Breast epithelium (tissue), 4 donors: ENCODE measurements around the gene TMEM209. TPM values are rescaled to one million over a fixed set of nuclear protein-coding genes. Genes with fewer than 3 reads are reported as not detected.

ENCODE experiments used
- DNase-seq, 2 donors: peaks; one replicate each; pipeline ENCODE4 v3.0.0-alpha.2; 2019; ENCODE audit warnings: low spot score in 2 of 2
- H3K27ac ChIP-seq, 2 donors: fragments of 200-600 bp; sonication (generic) in 1 of 2; one replicate each; pipeline ENCODE4 v1.5.1; 2016 to 2019; ENCODE audit warnings: mild to moderate bottlenecking in 1 of 2
- H3K27me3 ChIP-seq, 2 donors: fragments of 200-600 bp; sonication (generic) in 1 of 2; one replicate each; pipeline versions ENCODE4 v1.5.1 to v1.6.0; 2017 to 2019; ENCODE audit warnings: control low read depth in 1 of 2, mild to moderate bottlenecking in 1 of 2
- H3K36me3 ChIP-seq: fragments of 200-600 bp; one replicate; pipeline ENCODE4 v1.5.1; 2019
- H3K4me1 ChIP-seq, 2 donors: fragments of 200-600 bp; sonication (generic); one replicate each; pipeline ENCODE4 v1.5.1; 2016 to 2019; ENCODE audit warnings: control low read depth in 1 of 2
- H3K4me3 ChIP-seq, 3 donors: fragments of 200-600 bp; sonication (generic); 1 replicate in 2 of 3; 2 replicates in 1 of 3; pipeline ENCODE4 v1.5.1; 2016 to 2019; ENCODE audit warnings: mild to moderate bottlenecking in 3 of 3, moderate library complexity in 2 of 3
- H3K9me3 ChIP-seq, 2 donors: fragments of 200-600 bp; sonication (generic) in 1 of 2; one replicate each; pipeline ENCODE4 v1.5.1; 2016 to 2019; ENCODE audit warnings: control low read depth in 1 of 2
- CTCF ChIP-seq, 3 donors: fragments of 450-650 bp; IDR thresholded peaks; one replicate each; pipeline ENCODE4 v1.5.1; 2016 to 2017; ENCODE audit warnings: antibody characterized with exemption in 3 of 3, mild to moderate bottlenecking in 3 of 3, moderate library complexity in 3 of 3
- POLR2A ChIP-seq: fragments of 450-650 bp; IDR thresholded peaks from one replicate; pipeline ENCODE4 v1.6.1; 2016; ENCODE audit warnings: antibody characterized with exemption, mild to moderate bottlenecking, moderate library complexity
- POLR2AphosphoS5 ChIP-seq, 3 donors: sonication (generic); formaldehyde crosslinking; IDR thresholded peaks; one replicate each; pipeline ENCODE4 v1.6.1; 2017; ENCODE audit warnings: antibody characterized with exemption in 3 of 3
- intact Hi-C: fragments of 100-400 bp; cut with DNase I; formaldehyde crosslinking; loops from one replicate; pipeline ENCODE4 v1.15.1; 2023; ENCODE audit warnings: low total_unique reads
- total RNA-seq, 3 donors: library from RNA; depleted of rRNA; stranded (reverse); fragments of >200 nt; gene quantifications; one replicate each; pipeline ENCODE4 v1.1.0, GENCODE V29; 2016

TMEM209 gene
- total RNA-seq, 3 donors from 2014 or later = 9.0 to 15.7 (median 13.8) TPM

- TF ChIP-seq POLR2A = no peak
- intact Hi-C loops = no loop called here
- Histone ChIP-seq H3K4me1 (no peaks in the 10 kb centered on the region), H3K4me3 (no peak overlapping the region), H3K27me3 (no peaks in the 10 kb centered on the region), H3K36me3 (no peaks in the 10 kb centered on the region), H3K9me3 (no peaks in the 10 kb centered on the region), H3K27ac (no peak overlapping the region)
- DNase-seq = no peak
These were observed 59.6 kb downstream of the TMEM209 start for GRCh38 chr7:130145424-130146100.

GRCh38 chr7:130144312-130145171 is 60.7 kb downstream of the TMEM209 start:
- H3K4me3 ChIP-seq = no peak overlapping the region
- H3K27ac ChIP-seq = peak overlapping the region; percentile 50 to 79
- no peaks in the 10 kb centered on the region for H3K27me3 ChIP-seq
- H3K4me1 ChIP-seq = no peaks in the 10 kb centered on the region
- H3K36me3 ChIP-seq = no peaks in the 10 kb centered on the region
- intact Hi-C loops = no loop called here
- TF ChIP-seq POLR2A (no peak), POLR2AphosphoS5 (IDR thresholded peaks at IDR 0.05) (no peak), CTCF (IDR thresholded peaks at IDR 0.05) (no peak)
- no peaks in the 10 kb centered on the region for H3K9me3 ChIP-seq
- DNase-seq = peak in 1 of 2 donors; percentile 63

GRCh38 chr7:130143986-130144311 is 61.3 kb downstream of the TMEM209 start:
- Histone ChIP-seq H3K36me3 (no peaks in the 10 kb centered on the region), H3K9me3 (no peaks in the 10 kb centered on the region), H3K4me3 (no peak overlapping the region), H3K27me3 (no peaks in the 10 kb centered on the region), H3K4me1 (no peaks in the 10 kb centered on the region), H3K27ac (peak overlapping the region; percentile 50 to 79)
- DNase-seq = no peak
- TF ChIP-seq POLR2A = no peak
- intact Hi-C loops = no loop called here

GRCh38 chr7:130143334-130143732 is 61.9 kb downstream of the TMEM209 start:
- intact Hi-C loops = no loop called here
- TF ChIP-seq CTCF (IDR thresholded peaks at IDR 0.05) = no peak
- TF ChIP-seq POLR2A = no peak
- no peak for TF ChIP-seq POLR2AphosphoS5 (IDR thresholded peaks at IDR 0.05)
- H3K36me3 ChIP-seq = no peaks in the 10 kb centered on the region
- H3K27ac ChIP-seq = peak overlapping the region in 1 of 2 donors; percentile 88
- H3K9me3 ChIP-seq = no peaks in the 10 kb centered on the region
- no peaks in the 10 kb centered on the region for H3K4me1 ChIP-seq
- no peak overlapping the region for H3K4me3 ChIP-seq
- DNase-seq = no peak
- no peaks in the 10 kb centered on the region for H3K27me3 ChIP-seq

GRCh38 chr7:130142654-130143333 is 62.4 kb downstream of the TMEM209 start:
- H3K27me3 ChIP-seq = no peaks in the 10 kb centered on the region
- no peaks in the 10 kb centered on the region for H3K9me3 ChIP-seq
- H3K4me1 ChIP-seq = no peaks in the 10 kb centered on the region
- DNase-seq = no peak
- H3K27ac ChIP-seq = peak overlapping the region in 1 of 2 donors; percentile 88
- intact Hi-C loops = no loop called here
- H3K36me3 ChIP-seq = no peaks in the 10 kb centered on the region
- TF ChIP-seq POLR2AphosphoS5 (IDR thresholded peaks at IDR 0.05) (no peak), CTCF (IDR thresholded peaks at IDR 0.05) (no peak), POLR2A (no peak)
- no peak overlapping the region for H3K4me3 ChIP-seq
